GM19240 (cell line): Measurements from ENCODE around the gene PKDCC.
"Not testable (repeated sequence)": the region's sequence is repeated elsewhere in the genome, so short reads cannot be mapped to it uniquely, and the experiment has no call there.

Experiments
- DNase-seq: peaks from one replicate; pipeline ENCODE4 v3.0.0; 2011; ENCODE audit warnings: low spot score; ENCODE audit not compliant: insufficient read length

Gene PKDCC

GRCh38 chr2:42030200-42030759, 17.5 kb upstream of the PKDCC start:
- no peak for DNase-seq

- DNase-seq: no peak
These were observed 17.0 kb upstream of the PKDCC start for GRCh38 chr2:42030829-42031228.

DNA sequence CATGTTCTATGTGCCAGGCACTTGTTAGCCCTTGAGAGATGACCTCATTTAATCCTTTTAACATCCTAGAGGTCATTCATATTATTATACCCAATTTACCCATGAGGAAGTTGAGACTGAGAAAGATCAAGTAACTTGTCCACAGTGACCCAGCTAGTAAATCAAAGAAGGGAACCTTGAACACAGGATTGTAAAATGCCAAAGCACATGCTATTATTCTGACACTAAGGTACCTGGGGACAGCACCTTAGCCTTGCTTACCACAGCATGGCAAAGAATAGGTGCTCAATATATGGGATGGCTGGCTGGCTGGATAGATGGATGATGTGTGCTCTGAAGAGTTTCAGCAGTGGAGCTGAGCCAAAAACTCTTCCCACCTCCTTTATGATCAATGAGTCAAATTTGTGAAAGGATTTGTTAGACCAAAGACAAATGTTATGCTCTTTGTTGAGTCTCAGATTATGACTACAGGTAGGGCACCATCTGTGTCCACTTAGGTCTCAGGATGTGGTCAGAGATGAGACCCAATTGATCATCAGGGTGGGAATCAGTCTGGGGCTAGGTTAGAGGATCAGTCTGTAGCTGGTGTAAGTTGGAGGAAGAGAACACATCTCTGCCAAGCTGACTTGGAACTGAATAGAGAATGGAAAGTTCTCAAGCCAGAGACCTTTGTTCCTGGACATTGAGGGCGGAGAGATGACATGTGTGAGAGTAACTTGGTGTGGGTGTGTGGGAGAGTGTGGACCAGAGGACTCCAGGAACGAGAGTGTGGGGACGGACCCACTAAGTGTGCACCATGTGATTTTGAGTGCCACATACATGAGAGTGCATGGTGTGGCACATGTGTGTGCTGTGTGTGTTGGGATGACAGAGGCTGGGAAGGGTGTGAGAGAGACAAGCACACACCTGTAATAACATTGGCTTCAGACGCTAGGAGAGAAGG, 16.3 kb upstream of the PKDCC start:
- DNase-seq: no peak

DNA sequence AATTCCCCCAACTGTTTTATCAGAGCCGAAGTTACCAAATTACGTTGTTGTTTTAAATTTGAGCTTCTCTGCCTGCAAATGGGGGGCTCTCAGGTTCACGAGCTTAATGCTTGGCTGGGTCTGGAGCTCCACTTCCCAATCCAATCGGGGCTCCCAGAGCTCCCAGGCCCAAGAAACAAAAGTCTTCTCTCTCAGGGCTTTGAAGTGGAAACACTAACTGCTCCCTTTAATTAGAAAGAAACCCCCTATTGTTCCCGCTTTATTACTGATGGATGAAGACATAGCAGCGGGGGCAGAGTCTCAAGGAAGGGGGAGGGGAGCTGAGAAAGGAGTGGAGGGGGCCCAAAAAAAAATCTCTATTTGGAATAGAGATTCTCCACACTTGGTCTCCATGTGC, 15.6 kb upstream of the PKDCC start:
- no peak for DNase-seq

DNA sequence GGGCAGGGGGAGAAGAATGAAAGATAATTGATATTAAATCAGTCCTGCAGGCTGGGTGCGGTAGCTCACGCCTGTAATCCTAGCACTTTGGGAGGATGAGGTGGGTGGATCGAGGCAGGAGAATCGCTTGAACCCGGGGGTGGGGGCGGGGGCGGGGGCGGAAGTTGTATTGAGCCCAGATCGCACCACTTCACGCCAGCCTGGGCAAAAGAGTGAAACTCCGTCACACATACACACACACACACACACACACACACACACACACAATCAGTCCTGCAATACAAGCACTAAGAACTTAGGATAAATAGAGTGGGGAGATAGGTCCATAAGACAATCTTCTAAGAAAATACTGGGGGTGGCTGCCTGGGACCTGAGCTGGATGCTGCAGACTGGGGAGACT, 15.1 kb upstream of the PKDCC start:
- DNase-seq: no peak

GRCh38 chr2:42034096-42034495, 13.7 kb upstream of the PKDCC start:
- DNase-seq: not testable (repeated sequence)

DNA sequence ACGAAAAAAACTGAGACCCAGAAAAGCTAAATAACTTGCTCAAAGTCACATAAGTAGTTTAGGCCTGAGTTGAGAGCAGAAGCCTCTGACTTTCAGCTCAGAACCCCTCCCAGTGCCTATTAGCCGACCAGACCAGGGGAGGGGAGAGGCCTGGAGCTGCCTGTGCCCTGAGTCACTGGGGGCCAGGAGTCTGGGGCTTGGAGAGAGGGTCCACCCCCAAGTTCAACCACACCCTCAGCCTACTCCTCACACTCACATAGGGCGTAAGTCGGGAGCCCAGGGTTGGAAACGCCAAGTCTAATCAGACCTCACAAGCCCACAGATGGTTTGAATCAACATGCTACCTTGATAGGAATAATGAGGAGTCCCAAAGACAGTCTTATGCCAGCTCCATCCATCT, 12.6 kb upstream of the PKDCC start:
- no peak for DNase-seq

DNA sequence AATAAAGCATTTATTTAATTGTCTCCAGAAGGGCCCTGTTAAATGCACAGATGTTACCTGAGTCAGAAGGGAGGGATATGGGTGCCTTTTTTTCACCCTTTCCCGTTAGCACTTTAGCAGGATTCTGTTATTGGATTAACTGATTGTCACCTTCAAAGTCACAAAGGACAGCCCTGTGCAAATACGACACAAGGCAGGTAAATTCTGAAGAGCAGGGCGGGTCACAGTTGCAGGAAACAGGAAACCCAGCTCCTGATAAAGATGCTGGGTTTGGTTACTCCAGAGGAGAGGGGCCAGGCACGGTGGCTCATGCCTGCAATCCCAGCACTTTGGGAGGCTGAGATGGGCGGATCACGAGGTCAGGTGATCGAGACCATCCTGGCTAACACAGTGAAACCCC, 11.4 kb upstream of the PKDCC start:
- no peak for DNase-seq

GRCh38 chr2:42036940-42037339, 10.9 kb upstream of the PKDCC start:
- no peak for DNase-seq

DNA sequence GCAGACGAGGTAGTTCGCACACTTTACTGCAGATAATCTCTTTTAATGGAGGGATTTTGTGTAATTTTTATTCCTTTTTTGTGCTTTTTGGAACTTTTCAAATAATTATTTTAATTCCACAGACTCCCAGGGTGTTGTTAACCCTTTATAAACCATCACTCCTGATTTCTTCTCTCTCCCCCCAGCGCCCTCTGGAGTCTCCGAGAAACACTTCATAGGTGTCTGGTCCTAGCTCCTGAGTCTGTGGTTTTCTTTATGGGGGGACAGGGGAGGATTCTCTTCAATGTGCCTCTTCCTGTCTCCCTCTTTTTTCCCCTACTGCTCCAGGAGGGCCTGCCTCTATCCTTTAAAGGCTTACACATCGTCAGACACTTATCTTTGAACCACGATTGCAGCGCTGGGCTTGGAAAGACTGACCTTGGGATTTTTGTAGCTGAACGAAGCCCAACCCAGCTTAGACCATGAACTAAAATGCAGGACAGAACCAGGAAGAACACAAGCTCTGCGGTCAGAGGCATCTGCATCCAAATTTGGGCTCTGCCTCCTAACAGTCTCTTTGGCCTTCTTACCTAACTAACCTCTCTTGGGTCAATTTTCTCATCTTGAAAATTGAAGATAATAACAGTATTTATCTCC, 7.1 kb upstream of the PKDCC start:
- no peak for DNase-seq

- DNase-seq: no peak
These were observed 6.3 kb upstream of the PKDCC start for GRCh38 chr2:42041377-42042127.

DNA sequence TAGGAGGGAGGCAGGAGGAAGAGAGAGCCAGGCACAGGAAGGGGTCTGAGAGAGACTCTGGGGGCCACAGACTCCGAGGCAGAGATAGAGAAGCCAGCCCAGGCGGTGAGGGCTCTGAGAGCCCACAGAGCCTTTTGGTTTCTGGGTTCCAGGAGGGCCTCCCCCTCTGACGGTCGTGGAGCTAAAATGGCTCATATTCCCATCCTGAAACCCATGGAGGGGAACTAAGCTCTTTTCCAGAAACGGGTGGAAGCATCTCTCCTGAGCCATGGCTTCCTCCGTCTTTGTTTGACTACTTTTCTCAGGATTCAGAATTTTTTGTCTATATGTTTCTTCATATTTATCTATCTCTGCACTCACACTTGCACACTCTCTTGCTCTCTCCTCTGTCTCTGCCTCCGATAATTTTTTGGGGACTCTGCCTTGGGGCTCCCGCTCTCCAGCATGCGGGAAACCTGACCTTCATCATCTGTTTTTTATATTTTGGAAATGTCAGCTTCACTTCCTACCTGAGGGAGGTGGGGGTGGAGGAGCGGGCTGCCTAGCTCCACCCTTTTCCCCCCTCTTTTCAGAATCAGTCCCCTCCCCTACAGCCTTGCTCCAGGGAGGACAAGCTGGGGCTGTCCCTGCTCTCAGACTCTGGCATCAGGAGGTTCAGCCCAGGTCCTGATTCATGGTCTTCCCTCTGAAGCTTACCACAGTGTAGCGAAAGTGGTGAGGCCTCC, 5.0 kb upstream of the PKDCC start:
- DNase-seq: no peak

DNA sequence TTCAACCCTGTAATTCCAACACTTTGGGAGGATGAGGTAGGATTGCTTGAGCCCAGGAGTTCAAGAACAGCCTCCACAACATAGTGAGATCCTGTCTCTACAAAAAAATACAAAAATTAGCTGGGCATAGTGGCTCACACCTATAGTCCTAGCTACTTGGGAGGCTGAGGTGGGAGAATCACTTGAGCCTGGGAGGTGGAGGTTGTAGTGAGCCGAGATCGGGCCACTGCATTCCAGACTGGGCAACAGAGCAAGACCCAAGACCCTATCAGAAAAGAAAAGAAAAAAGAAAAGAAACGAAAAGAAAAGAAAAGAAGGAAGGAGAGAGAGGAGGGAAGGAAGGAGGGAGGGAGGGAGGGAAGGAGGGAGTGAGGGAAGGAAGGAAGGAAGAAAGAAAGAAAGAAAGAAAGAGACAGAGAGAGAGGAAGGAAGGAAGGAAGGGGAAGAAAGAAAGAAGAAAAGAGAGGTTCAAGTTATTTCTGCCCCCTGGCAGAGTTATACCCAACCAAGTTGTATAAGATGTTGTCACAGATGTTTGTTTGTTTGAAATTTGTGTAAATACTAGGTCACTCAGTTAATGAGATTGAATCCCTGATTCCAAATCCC, 3.9 kb upstream of the PKDCC start:
- no peak for DNase-seq

- no peak for DNase-seq
These were observed 2.9 kb upstream of the PKDCC start for GRCh38 chr2:42044939-42045338.

DNA sequence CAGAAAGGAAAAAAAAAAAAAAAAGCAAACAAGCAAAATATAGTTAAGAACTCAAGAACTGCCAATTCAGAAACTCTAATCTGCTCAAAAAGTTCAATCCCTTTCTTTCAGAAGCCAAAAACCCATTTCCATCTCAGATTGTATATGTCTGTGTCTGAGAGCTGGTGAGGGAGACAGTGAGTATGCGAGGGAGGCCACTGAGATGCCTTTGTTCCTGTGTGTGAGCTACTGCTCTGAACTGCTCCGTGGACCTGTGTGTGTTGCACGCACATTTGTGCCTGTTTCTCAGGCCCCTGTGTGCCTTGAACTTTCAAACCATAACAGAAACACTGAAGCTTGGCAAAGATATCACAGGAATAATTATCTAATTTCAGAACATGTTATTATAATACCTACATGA, 2.5 kb upstream of the PKDCC start:
- no peak for DNase-seq

DNA sequence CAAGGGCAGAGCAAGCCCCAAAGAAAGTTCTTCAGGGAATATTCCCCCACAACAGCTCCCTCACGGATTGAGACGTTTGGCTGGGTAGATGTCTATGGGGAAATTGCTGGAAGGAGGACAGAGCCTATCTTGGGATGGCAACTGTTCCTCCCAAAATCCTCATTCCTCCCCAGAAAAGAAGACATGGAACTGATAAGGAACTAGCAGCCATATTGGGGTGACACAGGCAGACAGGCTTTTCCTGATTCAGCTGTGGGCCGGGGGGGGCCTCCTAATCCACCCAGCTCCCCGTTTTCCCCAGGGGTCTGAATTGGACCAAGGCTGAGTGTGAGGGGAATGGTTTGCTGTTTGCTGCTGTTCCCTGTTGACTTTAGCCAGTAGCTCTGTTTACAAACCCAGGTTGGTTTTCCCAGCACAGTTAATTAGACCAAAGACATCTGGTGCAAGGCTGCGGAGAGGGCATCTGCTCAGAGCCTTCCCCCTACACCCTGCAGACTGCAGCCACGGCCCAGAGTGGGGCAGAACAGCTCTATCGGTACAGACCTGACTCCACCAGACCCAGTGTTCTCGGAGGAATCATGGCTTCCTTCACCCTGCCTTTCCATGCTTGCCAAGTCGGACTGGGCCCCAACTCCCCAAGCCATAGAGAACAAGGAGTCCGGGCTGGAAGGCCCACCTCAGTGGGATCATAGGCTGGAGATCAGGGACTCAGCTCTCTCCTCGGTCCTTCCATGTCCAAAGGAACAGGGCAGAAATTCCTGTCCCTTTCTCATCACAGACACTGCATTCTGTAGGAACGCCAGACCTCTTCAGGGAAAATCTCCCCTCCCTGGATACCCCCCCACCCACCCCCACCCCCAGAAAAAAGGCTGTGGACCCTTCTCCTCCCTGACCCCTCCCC, 1.7 kb upstream of the PKDCC start:
- no peak for DNase-seq

GRCh38 chr2:42046819-42047487, 868 bp upstream of the PKDCC start:
- DNase-seq: no peak

- DNase-seq: no peak
These were observed 739 bp downstream of the PKDCC start for GRCh38 chr2:42048299-42049220.
